Testis (tissue), 2 donors: ENCODE data around the gene ZNF239.

Source experiments
- POLR2A ChIP-seq: fragments of 450-650 bp; IDR thresholded peaks from one replicate; pipeline ENCODE4 v1.6.1; 2017; ENCODE audit warnings: antibody characterized with exemption, mild to moderate bottlenecking, moderate library complexity
- TF ChIP-seq, protein P1 (sequence below), 3 experiments: fragments of 450-650 bp in 2 of 3; fragments of 200-600 bp in 1 of 3; sonication (generic) in 1 of 3; IDR thresholded peaks; one replicate each; pipeline ENCODE4 v1.5.1; 2016 to 2019; ENCODE audit warnings: antibody characterized with exemption in 3 of 3, mild to moderate bottlenecking in 2 of 3, moderate library complexity in 1 of 3

GRCh38 chr10:43585046-43585445 lies 10.6 kb upstream of the ZNF239 start:
- TF ChIP-seq, protein P1, sequence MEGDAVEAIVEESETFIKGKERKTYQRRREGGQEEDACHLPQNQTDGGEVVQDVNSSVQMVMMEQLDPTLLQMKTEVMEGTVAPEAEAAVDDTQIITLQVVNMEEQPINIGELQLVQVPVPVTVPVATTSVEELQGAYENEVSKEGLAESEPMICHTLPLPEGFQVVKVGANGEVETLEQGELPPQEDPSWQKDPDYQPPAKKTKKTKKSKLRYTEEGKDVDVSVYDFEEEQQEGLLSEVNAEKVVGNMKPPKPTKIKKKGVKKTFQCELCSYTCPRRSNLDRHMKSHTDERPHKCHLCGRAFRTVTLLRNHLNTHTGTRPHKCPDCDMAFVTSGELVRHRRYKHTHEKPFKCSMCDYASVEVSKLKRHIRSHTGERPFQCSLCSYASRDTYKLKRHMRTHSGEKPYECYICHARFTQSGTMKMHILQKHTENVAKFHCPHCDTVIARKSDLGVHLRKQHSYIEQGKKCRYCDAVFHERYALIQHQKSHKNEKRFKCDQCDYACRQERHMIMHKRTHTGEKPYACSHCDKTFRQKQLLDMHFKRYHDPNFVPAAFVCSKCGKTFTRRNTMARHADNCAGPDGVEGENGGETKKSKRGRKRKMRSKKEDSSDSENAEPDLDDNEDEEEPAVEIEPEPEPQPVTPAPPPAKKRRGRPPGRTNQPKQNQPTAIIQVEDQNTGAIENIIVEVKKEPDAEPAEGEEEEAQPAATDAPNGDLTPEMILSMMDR (IDR thresholded peaks at IDR 0.05): no peak
- TF ChIP-seq POLR2A: no peak
